T-cell (primary cell): Measurements from ENCODE around the gene SCT. TPM values are rescaled to one million over a fixed set of nuclear protein-coding genes. Genes with fewer than 3 reads are reported as not detected.

Experiments
- ATAC-seq, 4 experiments: fragments of 200-7000 bp in 3 of 4; fragments of 150-1000 bp in 1 of 4; cut with Tn5 transposase; replicated peaks in 1 of 4; 1 replicate in 3 of 4; 2 replicates in 1 of 4; pipeline ENCODE4 v1.10.0; 2021; ENCODE audit warnings: moderate library complexity in 3 of 4, mild to moderate bottlenecking in 2 of 4, moderate number of reproducible peaks in 1 of 4
- CTCF ChIA-PET, 2 donors: fragments of 300-600 bp; sonication (Branson Sonifier 250); formaldehyde crosslinking; loops; one replicate each; lab custom pipeline; 2022; ENCODE audit warnings: antibody characterized with exemption in 2 of 2; lab: Charles Lee
- POLR2A ChIA-PET, 2 donors: fragments of 300-600 bp; sonication (Branson Sonifier 250); formaldehyde crosslinking; loops; one replicate each; lab custom pipeline; 2022; ENCODE audit warnings: antibody characterized with exemption in 2 of 2; lab: Charles Lee
- DNase-seq, 35 experiments: peaks; one replicate each; pipeline versions ENCODE4 v3.0.0 to v3.0.0-alpha.2; 2013 to 2023
- H3K27ac ChIP-seq: one replicate; pipeline ENCODE4 v1.5.1; 2013; ENCODE audit warnings: low read length
- H3K27me3 ChIP-seq, 2 experiments: replicated peaks in 1 of 2; 1 replicate in 1 of 2; 2 replicates in 1 of 2; pipeline versions ENCODE4 v1.6.1 to v1.7.0; 2013; ENCODE audit warnings: low read length in 1 of 2, mixed read lengths in 1 of 2; ENCODE audit not compliant: control insufficient read depth in 2 of 2, insufficient read depth in 2 of 2; ENCODE audit errors: extremely low read depth in 1 of 2
- H3K36me3 ChIP-seq, 2 donors: 1 replicate in 1 of 2; 2 replicates in 1 of 2; pipeline versions ENCODE4 v1.6.1 to v1.7.0; 2013; ENCODE audit warnings: low read length in 1 of 2; ENCODE audit not compliant: control insufficient read depth in 2 of 2, insufficient read depth in 1 of 2; ENCODE audit errors: extremely low read depth in 1 of 2
- H3K4me1 ChIP-seq, 2 experiments: 1 replicate in 1 of 2; 2 replicates in 1 of 2; pipeline versions ENCODE4 v1.6.1 to v1.7.0; 2013; ENCODE audit warnings: low read length in 2 of 2, mixed read lengths in 1 of 2; ENCODE audit not compliant: insufficient read depth in 2 of 2, control insufficient read depth in 1 of 2; ENCODE audit errors: extremely low read depth in 1 of 2
- H3K4me3 ChIP-seq, 2 donors: 1 replicate in 1 of 2; 2 replicates in 1 of 2; pipeline versions ENCODE4 v1.5.1 to v1.7.0; 2013; ENCODE audit warnings: mild to moderate bottlenecking in 2 of 2, low read length in 1 of 2, moderate library complexity in 1 of 2; ENCODE audit not compliant: control insufficient read depth in 1 of 2; ENCODE audit errors: extremely low read depth in 1 of 2
- H3K9me3 ChIP-seq: 2 replicates; pipeline ENCODE4 v1.7.0; 2013
- H3K27ac Mint-ChIP-seq, 2 donors: one replicate each; pipeline ENCODE4 v1.8.0; 2020 to 2021; ENCODE audit warnings: mild to moderate bottlenecking in 2 of 2, mixed read lengths in 2 of 2
- H3K27me3 Mint-ChIP-seq, 2 donors: one replicate each; pipeline ENCODE4 v1.8.0; 2021 to 2022; ENCODE audit warnings: mixed read lengths in 2 of 2
- H3K36me3 Mint-ChIP-seq: one replicate; pipeline ENCODE4 v1.8.0; 2021; ENCODE audit warnings: mixed read lengths
- H3K4me1 Mint-ChIP-seq, 3 donors: one replicate each; pipeline ENCODE4 v1.8.0; 2020 to 2022; ENCODE audit warnings: mixed read lengths in 3 of 3, mild to moderate bottlenecking in 1 of 3
- H3K4me3 Mint-ChIP-seq, 3 donors: one replicate each; pipeline ENCODE4 v1.8.0; 2020 to 2022; ENCODE audit warnings: mild to moderate bottlenecking in 3 of 3, mixed read lengths in 3 of 3, moderate library complexity in 3 of 3
- H3K9me3 Mint-ChIP-seq, 3 donors: one replicate each; pipeline ENCODE4 v1.8.0; 2020 to 2022; ENCODE audit warnings: mixed read lengths in 3 of 3
- WGBS: methylation state at CpG from one replicate; pipeline ENCODE4 v1.1.5; 2013; ENCODE audit warnings: missing lambda C conversion rate; ENCODE audit not compliant: insufficient coverage; 5-methylcytosine and 5-hydroxymethylcytosine counted together
- total RNA-seq, 35 experiments: library from RNA in 6 of 35; stranded (reverse) in 6 of 35; fragments of 120-200 nt in 1 of 35; gene quantifications; one replicate each; pipeline versions ENCODE4 v1.2.1 to v1.2.4 and lab custom pipeline; 2013 to 2026

Gene SCT
- total RNA-seq, 5 donors from 2014 or later (not counting 1 experiment from before 2014, with no cell fraction given): not detected

- no peaks in the 10 kb centered on the region for H3K9me3 ChIP-seq
- DNase-seq (peak; percentile 40 to 96 (median 80)), ATAC-seq (peak; percentile 33 to 65 (median 38))
- ChIA-PET POLR2A (no interaction called here), CTCF (no interaction called here)
- peaks cover 4 to 44% of the 10 kb centered on the region in 2 experiments for H3K4me1 ChIP-seq
- no peaks in the 10 kb centered on the region for H3K27me3 ChIP-seq
- Mint-ChIP-seq H3K9me3 (no peaks in the 10 kb centered on the region), H3K4me1 (peaks cover 14 to 28% (median 19%) of the 10 kb centered on the region in 3 donors), H3K36me3 (peaks cover 9% of the 10 kb centered on the region), H3K27me3 (no peaks in the 10 kb centered on the region), H3K27ac (peak overlapping the region in 1 of 2 donors; percentile 73), H3K4me3 (peak overlapping the region in 1 of 3 donors; percentile 85)
- H3K27ac ChIP-seq: peak overlapping the region; percentile 28
- H3K36me3 ChIP-seq: peaks cover 5 to 57% of the 10 kb centered on the region in 2 donors
- 98% methylated on average over 10 of the region's 36 CpGs for WGBS
- H3K4me3 ChIP-seq: no peak overlapping the region
These were observed 13.5 kb downstream of the SCT start for GRCh38 chr11:613369-613968.

DNA sequence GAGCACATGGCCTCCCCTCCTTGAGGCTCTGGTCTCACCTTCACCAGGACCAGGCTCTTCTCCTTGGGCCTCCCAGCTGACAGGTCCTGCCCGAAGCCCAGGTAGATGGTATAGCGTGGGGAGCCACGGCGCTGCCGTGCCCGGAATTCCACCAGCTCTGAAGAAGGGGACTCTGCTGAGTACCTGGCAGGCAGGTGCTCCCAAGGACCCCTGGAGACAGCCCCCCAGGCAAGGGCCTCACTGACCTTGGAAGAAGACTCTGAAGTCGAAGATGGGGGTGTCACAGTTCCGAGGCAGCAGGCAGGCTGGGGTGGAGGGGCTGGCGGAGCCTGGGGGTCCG is 14.1 kb downstream of the SCT start:
- H3K4me1 Mint-ChIP-seq: peaks cover 14 to 28% (median 19%) of the 10 kb centered on the region in 3 donors
- Histone ChIP-seq H3K36me3 (peaks cover 10 to 62% of the 10 kb centered on the region in 2 donors), H3K27ac (peak overlapping the region; percentile 28), H3K9me3 (no peaks in the 10 kb centered on the region), H3K4me1 (peaks cover 4 to 44% of the 10 kb centered on the region in 2 experiments), H3K27me3 (no peaks in the 10 kb centered on the region), H3K4me3 (no peak overlapping the region)
- H3K9me3 Mint-ChIP-seq: no peaks in the 10 kb centered on the region
- DNase-seq (no peak), ATAC-seq (no peak)
- ChIA-PET POLR2A (no interaction called here), CTCF (no interaction called here)
- no peak overlapping the region for H3K4me3 Mint-ChIP-seq
- H3K36me3 Mint-ChIP-seq: peaks cover 9% of the 10 kb centered on the region
- WGBS: 96% methylated on average over 10 of the region's 10 CpGs
- no peak overlapping the region for H3K27ac Mint-ChIP-seq
- no peaks in the 10 kb centered on the region for H3K27me3 Mint-ChIP-seq

DNA sequence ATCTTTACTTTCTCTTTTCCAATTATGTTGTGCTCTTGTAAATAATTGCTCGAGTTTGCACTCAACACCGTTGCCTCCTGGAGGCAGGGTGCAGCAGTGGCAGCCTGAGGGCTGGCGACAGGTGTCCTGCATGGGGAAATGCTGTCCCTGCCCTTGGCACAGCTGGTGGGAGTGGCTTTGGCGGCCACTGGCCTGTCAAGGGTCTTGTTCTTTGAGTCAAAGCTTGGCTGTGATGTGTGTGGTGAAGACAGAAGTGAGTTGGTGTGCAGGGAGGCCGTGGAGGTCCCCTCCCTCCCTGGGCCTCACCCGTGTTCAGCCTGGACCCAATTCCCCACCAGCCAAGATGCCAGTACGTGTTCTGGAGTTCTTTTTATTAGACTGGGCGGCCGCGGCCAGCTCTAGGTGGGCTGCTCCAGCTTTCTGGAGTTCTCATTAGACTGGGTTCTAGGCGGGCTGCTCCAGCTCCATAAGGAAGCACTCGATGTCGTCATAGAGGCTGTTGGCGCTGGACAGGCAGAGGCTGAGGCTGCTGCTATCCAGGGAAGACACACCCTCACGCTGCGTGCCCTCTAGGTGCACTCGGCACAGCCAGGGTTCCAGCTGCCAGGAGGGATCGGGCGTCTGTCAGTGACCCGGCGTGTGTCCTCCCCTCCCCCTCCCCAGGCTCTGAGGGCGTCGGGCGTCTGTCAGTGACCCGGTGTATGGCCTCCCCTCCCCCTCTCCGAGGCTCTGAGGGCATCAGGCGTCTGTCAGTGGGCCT is 14.6 kb downstream of the SCT start:
- peak overlapping the region in 2 of 3 donors; percentile 2 to 38 for H3K4me3 Mint-ChIP-seq
- H3K36me3 Mint-ChIP-seq: peaks cover 9% of the 10 kb centered on the region
- peak in 2 of 35 experiments; percentile 31 to 37 for DNase-seq
- peaks cover 4 to 44% of the 10 kb centered on the region in 2 experiments for H3K4me1 ChIP-seq
- H3K4me3 ChIP-seq: no peak overlapping the region
- peaks cover 15 to 68% of the 10 kb centered on the region in 2 donors for H3K36me3 ChIP-seq
- H3K9me3 ChIP-seq: no peaks in the 10 kb centered on the region
- H3K27me3 Mint-ChIP-seq: no peaks in the 10 kb centered on the region
- ATAC-seq: no peak
- H3K9me3 Mint-ChIP-seq: no peaks in the 10 kb centered on the region
- H3K27me3 ChIP-seq: no peaks in the 10 kb centered on the region
- ChIA-PET CTCF (interaction anchor here in 1 of 2 donors (0.6 kb wide), 1 partner anchor 58 kb away, joined by 3 read pairs; no protein-coding TSS in a partner anchor), POLR2A (no interaction called here)
- peak overlapping the region; percentile 71 to 83 for H3K27ac Mint-ChIP-seq
- H3K27ac ChIP-seq: no peak overlapping the region
- peaks cover 14 to 28% (median 19%) of the 10 kb centered on the region in 3 donors for H3K4me1 Mint-ChIP-seq
- WGBS: 91% methylated on average over 21 of the region's 27 CpGs

DNA sequence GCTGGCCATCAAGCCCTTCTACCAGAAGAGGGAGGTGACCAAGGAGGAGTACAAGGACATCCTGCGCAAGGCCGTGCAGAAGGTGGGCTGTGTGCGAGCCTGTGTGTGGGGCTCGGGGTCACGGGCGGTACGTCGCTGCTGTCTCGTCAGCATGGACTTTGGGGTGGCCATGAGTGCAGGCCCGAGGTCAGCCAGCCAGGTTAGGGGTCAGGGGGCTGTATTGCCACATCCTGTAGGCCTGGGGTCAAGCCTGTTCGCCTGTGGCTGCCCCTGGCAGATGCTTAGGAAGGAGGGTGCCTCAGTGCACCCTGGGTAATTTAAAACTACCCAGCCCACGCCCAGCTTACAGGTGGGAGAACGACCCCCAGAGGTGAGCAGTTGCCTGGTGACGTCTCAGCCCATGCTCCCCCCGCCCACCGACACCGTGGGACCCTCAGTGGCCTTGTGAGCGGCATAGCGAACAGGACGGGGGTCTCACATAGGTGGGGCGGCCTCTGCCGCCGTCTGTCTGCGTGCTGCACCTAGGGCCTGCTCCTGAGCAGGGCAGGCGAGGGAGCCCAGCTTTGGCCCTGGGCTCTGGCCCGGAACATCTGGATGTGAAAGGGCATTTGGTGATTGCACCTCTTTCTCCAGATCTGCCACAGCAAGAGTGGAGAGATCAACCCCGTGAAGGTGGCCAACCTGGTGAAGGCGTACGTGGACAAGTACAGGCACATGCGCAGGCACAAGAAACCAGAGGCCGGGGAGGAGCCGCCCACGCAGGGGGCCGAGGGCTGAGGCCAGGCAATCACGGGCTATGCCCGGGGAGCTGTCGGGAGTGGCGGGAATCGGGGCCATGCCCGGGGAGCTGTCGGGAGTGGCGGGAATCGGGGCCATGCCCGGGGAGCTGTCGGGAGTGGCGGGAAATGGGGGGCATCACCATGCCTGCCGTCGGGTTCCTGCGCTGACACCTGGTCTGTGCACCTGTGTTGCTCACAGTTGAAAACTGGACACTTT is 15.7 kb downstream of the SCT start:
- H3K27me3 ChIP-seq: no peaks in the 10 kb centered on the region
- peaks cover 4 to 35% of the 10 kb centered on the region in 2 experiments for H3K4me1 ChIP-seq
- CTCF ChIA-PET: no interaction called here
- Mint-ChIP-seq H3K27me3 (no peaks in the 10 kb centered on the region), H3K36me3 (peaks cover 14% of the 10 kb centered on the region), H3K9me3 (no peaks in the 10 kb centered on the region), H3K27ac (no peak overlapping the region), H3K4me1 (peaks cover 9 to 23% (median 18%) of the 10 kb centered on the region in 3 donors), H3K4me3 (no peak overlapping the region)
- ATAC-seq (no peak), DNase-seq (no peak)
- POLR2A ChIA-PET: interaction anchor here in 1 of 2 donors (0.5 kb wide), 1 partner anchor 20 kb away, joined by 3 read pairs; no protein-coding TSS in a partner anchor
- H3K27ac ChIP-seq: no peak overlapping the region
- H3K9me3 ChIP-seq: no peaks in the 10 kb centered on the region
- no peak overlapping the region for H3K4me3 ChIP-seq
- 93% methylated on average over 35 of the region's 49 CpGs for WGBS
- H3K36me3 ChIP-seq: peaks cover 21 to 78% of the 10 kb centered on the region in 2 donors

DNA sequence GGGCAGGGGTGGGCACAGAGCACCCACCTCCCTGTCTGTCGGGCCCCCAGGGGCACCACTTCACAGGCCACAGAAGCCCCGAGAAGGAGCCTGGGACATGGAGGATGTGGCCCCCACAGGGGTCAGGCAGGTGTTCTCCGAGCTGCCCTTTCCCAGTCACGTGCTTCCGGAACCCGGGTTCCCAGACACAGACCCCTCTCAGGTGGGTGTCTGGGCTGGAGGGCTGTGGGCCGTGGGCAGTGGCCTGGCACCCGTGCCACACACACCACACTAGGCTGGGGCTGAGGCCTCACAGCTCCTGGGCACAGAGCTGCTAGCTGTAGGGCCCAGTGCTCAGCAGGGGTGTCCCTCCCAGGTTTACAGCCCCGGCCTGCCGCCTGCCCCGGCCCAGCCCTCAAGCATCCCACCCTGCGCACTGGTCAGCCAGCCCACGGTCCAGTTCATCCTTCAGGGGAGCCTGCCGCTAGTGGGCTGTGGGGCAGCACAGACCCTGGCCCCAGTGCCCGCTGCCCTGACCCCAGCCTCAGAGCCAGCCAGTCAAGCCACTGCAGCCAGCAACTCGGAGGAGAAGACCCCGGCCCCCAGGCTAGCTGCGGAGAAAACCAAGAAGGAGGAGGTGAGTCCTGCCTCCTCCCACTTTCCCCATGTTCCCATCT is 16.7 kb downstream of the SCT start:
- 97% methylated on average over 11 of the region's 18 CpGs for WGBS
- CTCF ChIA-PET: no interaction called here
- no peak overlapping the region for H3K27ac Mint-ChIP-seq

More for the DNA sequence above, 16.7 kb downstream of the SCT start:
- Histone ChIP-seq H3K27ac (no peak overlapping the region), H3K4me3 (no peak overlapping the region), H3K4me1 (peaks cover 4 to 30% of the 10 kb centered on the region in 2 experiments), H3K36me3 (peaks cover 27 to 89% of the 10 kb centered on the region in 2 donors), H3K9me3 (no peaks in the 10 kb centered on the region), H3K27me3 (no peaks in the 10 kb centered on the region)
- Mint-ChIP-seq H3K4me1 (peaks cover 4 to 20% (median 14%) of the 10 kb centered on the region in 3 donors), H3K27me3 (no peaks in the 10 kb centered on the region), H3K36me3 (peaks cover 15% of the 10 kb centered on the region), H3K9me3 (no peaks in the 10 kb centered on the region), H3K4me3 (no peak overlapping the region)
- DNase-seq (no peak), ATAC-seq (no peak)
- POLR2A ChIA-PET: no interaction called here
